ENCODE data around the gene TMEM132D.

GRCh38 chr12:129635021-129635685, 268.7 kb downstream of the TMEM132D start:
- TF ChIP-seq GATA3 (IDR thresholded peaks at IDR 0.05; ENCODE audit: low read depth, low read length), result no peak
- no peak for TF ChIP-seq GATA2 (IDR thresholded peaks at IDR 0.05; ENCODE audit: low read depth, low read length)
